Esophagus squamous epithelium (tissue), 4 donors: Measurements from ENCODE around the gene PSMD5.

ENCODE experiments used
- CTCF ChIP-seq, 6 experiments: fragments of 450-650 bp in 4 of 6; fragments of 200-600 bp in 2 of 6; sonication (generic) in 2 of 6; IDR thresholded peaks; one replicate each; pipeline ENCODE4 v1.5.1; 2016 to 2019; ENCODE audit warnings: antibody characterized with exemption in 6 of 6, mild to moderate bottlenecking in 4 of 6, moderate library complexity in 4 of 6
- POLR2A ChIP-seq, 4 donors: fragments of 450-650 bp; IDR thresholded peaks; one replicate each; pipeline ENCODE4 v1.6.1; 2017; ENCODE audit warnings: antibody characterized with exemption in 4 of 4, mild to moderate bottlenecking in 4 of 4, moderate library complexity in 3 of 4

GRCh38 chr9:120860083-120860482 lies 17.4 kb upstream of the PSMD5 start:
- TF ChIP-seq CTCF (IDR thresholded peaks at IDR 0.05), result no peak
- no peak for TF ChIP-seq POLR2A (IDR thresholded peaks at IDR 0.05)
